GM12801 (cell line): Measurements from ENCODE around the gene TPX2.

Experiments
- CTCF ChIP-seq: IDR thresholded peaks from one replicate; pipeline ENCODE4 v1.5.1; 2011; ENCODE audit warnings: control low read depth; ENCODE audit not compliant: insufficient read length; ENCODE audit errors: extremely low read depth

TPX2 gene

GRCh38 chr20:31719644-31720485, 19.2 kb upstream of the TPX2 start:
- TF ChIP-seq CTCF = no peak

- TF ChIP-seq CTCF = no peak
Observed at GRCh38 chr20:31720486-31721407, 18.3 kb upstream of the TPX2 start.

GRCh38 chr20:31721408-31722256, 17.5 kb upstream of the TPX2 start:
- TF ChIP-seq CTCF = no peak

- no peak for TF ChIP-seq CTCF
Observed at GRCh38 chr20:31722257-31723068, 16.6 kb upstream of the TPX2 start, which contains the start of gene BCL2L1. TSS of gene BCL2L1 (minus strand) at chr20:31722868. CDS start at chr20:31722218, 650 bp downstream.

- no peak for TF ChIP-seq CTCF
Observed at GRCh38 chr20:31723069-31723318, 16.1 kb upstream of the TPX2 start.

GRCh38 chr20:31723319-31724078, 15.6 kb upstream of the TPX2 start:
- TF ChIP-seq CTCF = peak; percentile 48
